ENCODE results near the gene MAB21L2.
"Not testable (repeated sequence)": the region's sequence is repeated elsewhere in the genome, so short reads cannot be mapped to it uniquely, and the experiment has no call there.

Gene MAB21L2

DNA sequence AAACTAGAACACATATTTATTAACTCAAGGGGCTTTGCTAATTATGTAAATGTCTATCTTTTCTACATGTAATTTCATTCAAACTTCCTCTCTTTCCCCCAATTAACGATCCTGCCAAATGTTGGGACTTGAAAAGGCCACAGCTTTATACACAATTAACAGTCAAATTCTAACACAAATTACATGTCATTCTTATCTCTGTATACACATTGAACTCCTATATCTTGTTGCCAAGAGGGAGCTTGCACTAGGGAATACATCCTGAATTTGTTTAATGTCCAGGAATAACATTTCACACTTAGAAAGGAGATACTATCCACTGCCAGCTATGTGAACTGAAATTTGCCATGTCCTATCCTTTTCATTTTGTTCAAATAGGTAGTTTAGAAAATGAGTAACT is 38.9 kb upstream of the MAB21L2 start:
- no peak overlapping the region for H3K4me3 ChIP-seq (ENCODE audit: low read depth, low read length)
- TF ChIP-seq, protein P1, sequence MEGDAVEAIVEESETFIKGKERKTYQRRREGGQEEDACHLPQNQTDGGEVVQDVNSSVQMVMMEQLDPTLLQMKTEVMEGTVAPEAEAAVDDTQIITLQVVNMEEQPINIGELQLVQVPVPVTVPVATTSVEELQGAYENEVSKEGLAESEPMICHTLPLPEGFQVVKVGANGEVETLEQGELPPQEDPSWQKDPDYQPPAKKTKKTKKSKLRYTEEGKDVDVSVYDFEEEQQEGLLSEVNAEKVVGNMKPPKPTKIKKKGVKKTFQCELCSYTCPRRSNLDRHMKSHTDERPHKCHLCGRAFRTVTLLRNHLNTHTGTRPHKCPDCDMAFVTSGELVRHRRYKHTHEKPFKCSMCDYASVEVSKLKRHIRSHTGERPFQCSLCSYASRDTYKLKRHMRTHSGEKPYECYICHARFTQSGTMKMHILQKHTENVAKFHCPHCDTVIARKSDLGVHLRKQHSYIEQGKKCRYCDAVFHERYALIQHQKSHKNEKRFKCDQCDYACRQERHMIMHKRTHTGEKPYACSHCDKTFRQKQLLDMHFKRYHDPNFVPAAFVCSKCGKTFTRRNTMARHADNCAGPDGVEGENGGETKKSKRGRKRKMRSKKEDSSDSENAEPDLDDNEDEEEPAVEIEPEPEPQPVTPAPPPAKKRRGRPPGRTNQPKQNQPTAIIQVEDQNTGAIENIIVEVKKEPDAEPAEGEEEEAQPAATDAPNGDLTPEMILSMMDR (IDR thresholded peaks at IDR 0.05; ENCODE audit: borderline replicate concordance, insufficient read depth, low read depth, low read length), result no peak

DNA sequence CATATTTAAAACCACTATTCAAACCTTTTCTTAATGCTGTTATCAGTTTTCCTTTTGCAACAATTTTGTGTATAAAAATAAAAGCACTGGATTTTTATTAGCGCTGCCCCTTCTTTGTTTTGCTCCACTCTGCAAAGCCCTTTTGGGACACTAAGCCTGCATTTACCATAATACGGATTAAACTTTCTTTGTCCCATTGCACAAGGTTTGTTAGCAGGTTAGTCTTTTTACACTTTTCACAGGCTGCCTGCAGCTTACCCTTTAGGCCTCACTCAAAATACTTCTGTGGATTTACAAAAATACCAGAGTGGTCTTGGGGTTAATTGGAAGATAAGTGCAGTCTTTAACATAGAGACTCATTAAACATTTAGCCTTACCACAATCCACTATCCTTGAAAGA is 35.7 kb upstream of the MAB21L2 start:
- H3K4me3 ChIP-seq (ENCODE audit: low read depth, low read length), result no peak overlapping the region
- TF ChIP-seq, protein P1 (IDR thresholded peaks at IDR 0.05; ENCODE audit: borderline replicate concordance, insufficient read depth, low read depth, low read length), result no peak

DNA sequence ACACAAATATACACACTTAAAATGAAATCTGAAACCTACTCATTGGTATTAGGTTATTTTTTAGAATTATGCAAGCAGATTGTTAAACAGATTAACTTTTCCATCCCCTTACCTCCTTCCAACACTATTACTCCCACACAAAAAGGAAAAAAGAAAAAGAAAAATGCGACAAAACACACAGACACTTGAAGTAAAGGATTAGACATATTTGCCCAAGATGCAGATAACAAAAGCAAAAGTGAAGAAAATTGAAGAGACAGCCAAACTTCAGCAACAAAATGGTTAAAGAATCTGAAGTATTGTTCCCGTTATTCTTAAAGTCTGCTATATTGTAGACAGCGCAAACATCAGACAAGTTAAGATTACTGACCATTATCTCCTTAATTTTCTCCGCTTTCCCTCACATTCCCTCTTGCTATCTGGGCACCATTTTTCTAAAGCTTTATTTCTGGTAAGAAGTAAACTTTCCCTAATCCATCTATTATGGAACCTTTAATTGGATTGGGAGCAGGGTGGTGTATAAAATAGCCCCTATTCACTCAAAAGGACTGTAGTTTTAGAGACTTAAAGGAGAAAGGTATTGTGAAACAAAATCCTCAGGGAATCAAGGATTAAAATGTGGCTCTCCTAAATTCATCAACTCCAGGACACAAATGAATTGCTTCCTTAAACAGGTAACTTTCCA is 34.7 kb upstream of the MAB21L2 start:
- TF ChIP-seq, protein P1 (IDR thresholded peaks at IDR 0.05; ENCODE audit: borderline replicate concordance, insufficient read depth, low read depth, low read length), result no peak

DNA sequence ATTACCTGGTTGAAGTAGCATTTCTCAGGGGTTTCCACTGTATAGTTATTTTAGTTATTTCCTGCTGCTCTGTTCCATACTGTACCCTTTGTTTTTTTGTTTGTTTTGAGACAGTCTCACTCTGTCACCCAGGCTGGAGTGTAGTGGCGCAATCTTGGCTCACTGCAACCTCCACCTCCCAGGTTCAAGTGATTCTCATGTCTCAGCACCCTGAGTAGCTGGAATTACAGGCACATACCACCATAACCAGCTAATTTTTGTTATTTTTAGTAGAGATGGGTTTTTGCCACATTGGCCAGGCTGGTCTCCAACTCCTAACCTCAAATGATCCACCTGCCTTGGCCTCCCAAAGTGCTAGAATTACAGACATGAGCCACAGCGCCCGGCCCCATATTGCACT is 24.1 kb upstream of the MAB21L2 start:
- H3K4me3 ChIP-seq (ENCODE audit: low read depth, low read length), result not testable (repeated sequence)

More for the DNA sequence above, 34.7 kb upstream of the MAB21L2 start:
- no peak overlapping the region for H3K4me3 ChIP-seq (ENCODE audit: low read depth, low read length)

DNA sequence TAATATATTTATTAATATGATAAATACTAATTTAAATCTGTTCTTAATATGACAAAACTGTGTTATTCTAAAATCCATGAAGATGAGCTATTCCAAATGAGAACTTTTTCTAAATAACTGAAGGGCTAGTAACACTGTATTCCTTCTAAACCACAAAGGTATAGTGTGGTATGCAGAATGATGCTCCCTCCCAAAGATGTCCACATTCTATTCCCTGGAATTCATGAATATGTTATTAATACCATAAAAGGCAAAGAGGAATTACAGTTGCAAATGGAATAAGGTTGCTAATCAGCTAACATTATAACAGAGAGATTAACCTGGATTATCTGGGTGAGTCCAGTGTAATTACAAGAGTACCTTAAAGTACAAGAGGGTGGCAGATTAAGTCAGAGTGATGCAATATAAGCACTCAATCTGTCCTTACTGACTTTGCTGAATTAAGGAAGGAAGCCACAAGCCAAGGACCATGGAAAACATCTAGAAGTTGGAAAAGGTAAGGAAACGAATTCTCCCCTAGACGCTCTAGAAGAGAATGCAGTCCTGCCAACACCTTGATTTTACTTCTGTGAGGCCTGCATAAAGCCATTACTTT is 20.7 kb upstream of the MAB21L2 start:
- H3K4me3 ChIP-seq (ENCODE audit: low read depth, low read length), result no peak overlapping the region
- TF ChIP-seq, protein P1 (IDR thresholded peaks at IDR 0.05; ENCODE audit: borderline replicate concordance, insufficient read depth, low read depth, low read length), result no peak

DNA sequence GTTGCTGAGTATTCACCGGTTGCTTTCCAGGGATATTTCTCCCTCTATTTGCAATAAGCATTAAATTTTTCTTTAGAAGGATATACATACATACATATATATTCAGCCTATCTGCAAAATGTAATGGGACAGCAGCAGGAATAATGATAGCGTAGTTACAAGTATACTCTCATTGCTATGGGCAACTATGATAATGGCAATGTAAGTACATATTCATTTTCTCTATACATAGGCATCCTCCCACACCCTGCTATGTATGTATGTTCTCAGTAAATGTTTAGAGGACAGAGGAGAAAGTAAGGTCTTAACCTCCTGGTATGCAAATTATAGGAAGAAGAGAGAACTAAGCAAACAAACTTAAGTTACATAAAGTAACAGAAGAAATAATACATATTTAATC is 19.7 kb upstream of the MAB21L2 start:
- H3K4me3 ChIP-seq (ENCODE audit: low read depth, low read length), result no peak overlapping the region
- TF ChIP-seq, protein P1 (IDR thresholded peaks at IDR 0.05; ENCODE audit: borderline replicate concordance, insufficient read depth, low read depth, low read length), result no peak

DNA sequence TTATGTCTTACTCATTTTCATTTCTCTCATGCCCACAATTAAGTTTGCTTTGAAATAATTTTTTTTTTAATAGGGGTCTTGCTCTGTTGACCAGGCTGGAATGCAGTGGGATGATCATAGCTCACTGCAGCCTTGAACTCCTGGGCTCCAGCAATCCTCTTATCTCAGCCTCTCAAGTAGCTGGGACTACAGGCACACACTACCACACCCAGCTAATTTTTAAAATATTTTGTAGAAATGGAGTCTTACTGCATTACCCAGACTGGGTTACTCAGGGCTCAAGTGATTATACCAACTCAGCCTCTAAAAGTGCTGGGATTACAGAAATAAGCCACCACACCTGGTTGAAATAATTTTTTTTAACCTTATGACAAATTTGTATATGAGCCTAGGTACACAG is 19.2 kb upstream of the MAB21L2 start:
- no peak overlapping the region for H3K4me3 ChIP-seq (ENCODE audit: low read depth, low read length)
- TF ChIP-seq, protein P1 (IDR thresholded peaks at IDR 0.05; ENCODE audit: borderline replicate concordance, insufficient read depth, low read depth, low read length), result no peak

DNA sequence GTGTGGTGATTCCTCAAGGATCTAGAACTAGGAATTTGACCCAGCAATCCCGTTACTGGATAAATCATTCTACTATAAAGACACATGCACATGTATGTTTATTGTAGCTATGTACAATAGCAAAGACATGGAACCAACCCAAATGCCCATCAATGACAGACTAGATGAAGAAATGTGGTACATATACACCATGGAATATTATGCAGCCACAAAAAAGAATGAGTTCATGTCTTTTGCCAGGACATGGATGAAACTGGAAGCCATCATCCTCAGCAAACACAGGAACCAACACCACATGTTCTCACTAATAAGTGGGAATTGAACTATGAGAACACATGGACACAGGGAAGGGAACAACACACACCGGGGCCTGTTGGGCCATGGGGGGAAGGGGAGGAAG is 17.0 kb upstream of the MAB21L2 start:
- not testable (repeated sequence) for H3K4me3 ChIP-seq (ENCODE audit: low read depth, low read length)
